ENCODE data around the gene KITLG.

- TF ChIP-seq CTCF (IDR thresholded peaks at IDR 0.05) (no peak), POLR2A (IDR thresholded peaks at IDR 0.05) (no peak)
Measured at GRCh38 chr12:88600272-88600671, 20.0 kb upstream of the KITLG start.
